H1 (cell line): ENCODE measurements around the gene DOCK3. TPM values are rescaled to one million over a fixed set of nuclear protein-coding genes. Genes with fewer than 3 reads are reported as not detected.

Experiments
- CTCF ChIA-PET: fragments of 300-600 bp; sonication (Branson Sonifier 250); formaldehyde crosslinking; loops from one replicate; lab custom pipeline; 2021; ENCODE audit not compliant: partially characterized antibody; lab: Charles Lee
- POLR2A ChIA-PET: fragments of 300-600 bp; sonication (Branson Sonifier 250); formaldehyde crosslinking; loops from one replicate; lab custom pipeline; 2021; ENCODE audit warnings: inconsistent platforms; ENCODE audit not compliant: partially characterized antibody; lab: Charles Lee
- DNase-seq, 2 experiments: peaks; one replicate each; pipeline versions ENCODE4 v3.0.0 to v3.0.0-alpha.2; 2010 to 2022; ENCODE audit warnings: low spot score in 2 of 2, low read depth in 1 of 2, mixed read lengths in 1 of 2
- FAIRE-seq: peaks from 2 replicates; lab custom pipeline; 2011; peaks lifted over from hg19 to GRCh38; lab: Jason Lieb, UNC
- H2AFZ ChIP-seq: 2 replicates; pipeline ENCODE4 v1.8.1; 2012; ENCODE audit warnings: low read length, inconsistent platforms
- H2AK5ac ChIP-seq: 2 replicates; pipeline ENCODE4 v1.6.1; 2013; ENCODE audit warnings: low read depth, low read length
- H2BK120ac ChIP-seq: replicated peaks from 2 replicates; pipeline ENCODE3; 2013; ENCODE audit warnings: low read depth, low read length, inconsistent platforms
- H2BK12ac ChIP-seq: 2 replicates; pipeline ENCODE4 v1.6.1; 2013; ENCODE audit warnings: low read depth, low read length
- H2BK15ac ChIP-seq: 2 replicates; pipeline ENCODE4 v1.6.1; 2013; ENCODE audit warnings: low read length
- H2BK20ac ChIP-seq: 2 replicates; pipeline ENCODE4 v1.6.1; 2013; ENCODE audit warnings: low read length
- H2BK5ac ChIP-seq: 2 replicates; pipeline ENCODE4 v1.6.1; 2013; ENCODE audit warnings: low read depth, low read length
- H3K14ac ChIP-seq: 2 replicates; pipeline ENCODE4 v1.6.1; 2013; ENCODE audit warnings: inconsistent platforms; ENCODE audit not compliant: insufficient read length
- H3K18ac ChIP-seq: 2 replicates; pipeline ENCODE4 v1.6.1; 2013; ENCODE audit warnings: low read length; ENCODE audit errors: extremely low read depth
- H3K23ac ChIP-seq: 2 replicates; pipeline ENCODE4 v1.6.1; 2013; ENCODE audit warnings: inconsistent platforms; ENCODE audit not compliant: insufficient read length
- H3K23me2 ChIP-seq: 2 replicates; pipeline ENCODE4 v1.6.1; 2013; ENCODE audit warnings: low read depth, low read length
- H3K27ac ChIP-seq: 2 replicates; pipeline ENCODE4 v1.6.1; 2011; ENCODE audit warnings: low read depth, low read length, inconsistent platforms
- H3K27me3 ChIP-seq, 4 experiments: replicated peaks in 1 of 4; 1 replicate in 1 of 4; 2 replicates in 3 of 4; pipeline versions ENCODE4 v1.6.1 to v1.8.1; 2011 to 2013; ENCODE audit warnings: low read length in 3 of 4, mild to moderate bottlenecking in 3 of 4, inconsistent platforms in 2 of 4, mixed read lengths in 2 of 4, moderate library complexity in 1 of 4; ENCODE audit not compliant: control insufficient read depth in 3 of 4, insufficient read depth in 3 of 4; ENCODE audit errors: extremely low read depth in 1 of 4
- H3K36me3 ChIP-seq, 4 experiments: 2 replicates each; pipeline versions ENCODE4 v1.6.1 to v1.8.1; 2011 to 2013; ENCODE audit warnings: mild to moderate bottlenecking in 4 of 4, low read length in 3 of 4, moderate library complexity in 2 of 4, control low read depth in 1 of 4, inconsistent platforms in 1 of 4; ENCODE audit not compliant: insufficient read depth in 4 of 4, control insufficient read depth in 2 of 4
- H3K4ac ChIP-seq: replicated peaks from 2 replicates; pipeline ENCODE3; 2013; ENCODE audit warnings: low read length, low read depth, mixed read lengths, inconsistent platforms; ENCODE audit not compliant: insufficient read length
- H3K4me1 ChIP-seq, 4 experiments: replicated peaks in 1 of 4; 1 replicate in 1 of 4; 2 replicates in 3 of 4; pipeline versions ENCODE4 v1.6.1 to v1.8.1; 2011 to 2013; ENCODE audit warnings: low read length in 3 of 4, inconsistent platforms in 2 of 4, mixed read lengths in 1 of 4; ENCODE audit not compliant: insufficient read depth in 4 of 4, control insufficient read depth in 3 of 4
- H3K4me2 ChIP-seq, 2 experiments: 2 replicates each; pipeline versions ENCODE4 v1.6.1 to v1.8.1; 2011 to 2013; ENCODE audit warnings: low read depth in 2 of 2, low read length in 2 of 2, control low read depth in 1 of 2, inconsistent platforms in 1 of 2, mild to moderate bottlenecking in 1 of 2; ENCODE audit not compliant: insufficient read depth in 1 of 2
- H3K4me3 ChIP-seq, 4 experiments: fragments of 200-600, 300-600 bp in 1 of 4; sonication (generic), shearing (Covaris generic), sonication (Bioruptor Twin) in 1 of 4; 2 replicates each; pipeline versions ENCODE4 v1.5.1 to v1.8.1; 2011 to 2016; ENCODE audit warnings: low read length in 4 of 4, low read depth in 3 of 4, control low read depth in 2 of 4, inconsistent platforms in 2 of 4, mild to moderate bottlenecking in 2 of 4, mixed read lengths in 1 of 4, moderate library complexity in 1 of 4; ENCODE audit not compliant: insufficient read depth in 2 of 4; ENCODE audit errors: extremely low read depth in 1 of 4
- H3K56ac ChIP-seq: replicated peaks from 2 replicates; pipeline ENCODE3; 2013; ENCODE audit warnings: low read depth, mild to moderate bottlenecking, mixed read lengths, low read length, inconsistent platforms; ENCODE audit not compliant: insufficient read length
- H3K79me1 ChIP-seq: 2 replicates; pipeline ENCODE4 v1.6.1; 2013; ENCODE audit warnings: low read depth, low read length, control low read depth
- H3K79me2 ChIP-seq, 2 experiments: 2 replicates each; pipeline versions ENCODE4 v1.6.1 to v1.8.1; 2012 to 2013; ENCODE audit warnings: low read length in 2 of 2, mild to moderate bottlenecking in 2 of 2, inconsistent platforms in 1 of 2; ENCODE audit not compliant: insufficient read depth in 2 of 2, control insufficient read depth in 1 of 2
- H3K9ac ChIP-seq, 4 experiments: replicated peaks in 1 of 4; 1 replicate in 1 of 4; 2 replicates in 3 of 4; pipeline versions ENCODE4 v1.6.1 to v1.8.1; 2011 to 2013; ENCODE audit warnings: low read depth in 3 of 4, low read length in 3 of 4, control low read depth in 2 of 4, mild to moderate bottlenecking in 2 of 4, moderate library complexity in 2 of 4, inconsistent platforms in 1 of 4; ENCODE audit errors: extremely low read depth in 1 of 4
- H3K9me3 ChIP-seq, 2 experiments: 2 replicates each; pipeline versions ENCODE4 v1.6.1 to v1.8.1; 2012 to 2013; ENCODE audit warnings: mild to moderate bottlenecking in 2 of 2, moderate library complexity in 2 of 2, control low read depth in 1 of 2, inconsistent platforms in 1 of 2, low read depth in 1 of 2, low read length in 1 of 2, mixed read lengths in 1 of 2; ENCODE audit not compliant: insufficient read depth in 2 of 2
- H4K20me1 ChIP-seq, 2 experiments: replicated peaks in 1 of 2; 2 replicates each; pipeline versions ENCODE3 to v1.8.1; 2011 to 2013; ENCODE audit warnings: inconsistent platforms in 2 of 2, low read length in 2 of 2, mild to moderate bottlenecking in 1 of 2; ENCODE audit not compliant: insufficient read depth in 2 of 2, control insufficient read depth in 1 of 2
- H4K5ac ChIP-seq: 2 replicates; pipeline ENCODE4 v1.6.1; 2013; ENCODE audit warnings: low read length, low read depth, mixed read lengths, inconsistent platforms; ENCODE audit not compliant: insufficient read length
- H4K8ac ChIP-seq: 2 replicates; pipeline ENCODE4 v1.8.0; 2013; ENCODE audit warnings: mild to moderate bottlenecking, moderate library complexity, low read length, inconsistent platforms; ENCODE audit not compliant: insufficient read depth; ENCODE audit errors: extremely low read depth
- H4K91ac ChIP-seq: replicated peaks from 2 replicates; pipeline ENCODE3; 2013; ENCODE audit warnings: low read length, mixed read lengths, inconsistent platforms; ENCODE audit not compliant: insufficient read length
- TEAD4 ChIP-seq: IDR thresholded peaks from 2 replicates; pipeline ENCODE4 v1.6.1; 2012; ENCODE audit warnings: low read depth, low read length, inconsistent platforms, mixed read lengths
- WGBS, 2 experiments: shearing (Covaris generic) in 1 of 2; methylation state at CpG; one replicate each; pipeline versions ENCODE4 v1.1.6 to v1.1.7; 2013 to 2015; ENCODE audit warnings: low lambda C conversion rate in 2 of 2, mixed read lengths in 2 of 2, inconsistent platforms in 1 of 2, low coverage in 1 of 2, missing lambda C conversion rate in 1 of 2; ENCODE audit not compliant: insufficient replicate concordance in 2 of 2, insufficient coverage in 1 of 2, insufficient read length in 1 of 2; ENCODE audit errors: extremely low coverage in 1 of 2, missing lambda C conversion rate in 1 of 2; 5-methylcytosine and 5-hydroxymethylcytosine counted together
- polyA plus RNA-seq, 7 experiments: library from polyadenylated mRNA; depleted of rRNA in 3 of 7; stranded (reverse) in 5 of 7; unstranded in 2 of 7; fragments of >200 nt in 5 of 7; fragments of 200-250 nt in 2 of 7; gene quantifications; 1 replicate in 5 of 7; 2 replicates in 1 of 7; 4 replicates in 1 of 7; pipeline versions ENCODE4 v1.2.1 to v1.2.3, GENCODE V29; 2011 to 2013; ENCODE audit warnings: missing spikeins in 2 of 7, mixed read lengths in 2 of 7
- total RNA-seq: library from RNA; stranded (reverse); fragmentation: NEBNext Ultra II Directional; extraction: Animal tissue kit (Norgen Biotek cat#: 25700); gene quantifications from 2 replicates; pipeline ENCODE4 v1.2.1, GENCODE V29; 2021
- TF ChIP-seq, protein P1 (sequence below): IDR thresholded peaks from 2 replicates; pipeline ENCODE4 v1.6.1; 2012; ENCODE audit warnings: low read length, inconsistent platforms

The DOCK3 gene
- total and polyA plus RNA-seq, 2 of the 8 experiments (the other 6 are each of a cell fraction or from before 2014, with no cell fraction given), result 2.7 to 5.0 TPM

DNA sequence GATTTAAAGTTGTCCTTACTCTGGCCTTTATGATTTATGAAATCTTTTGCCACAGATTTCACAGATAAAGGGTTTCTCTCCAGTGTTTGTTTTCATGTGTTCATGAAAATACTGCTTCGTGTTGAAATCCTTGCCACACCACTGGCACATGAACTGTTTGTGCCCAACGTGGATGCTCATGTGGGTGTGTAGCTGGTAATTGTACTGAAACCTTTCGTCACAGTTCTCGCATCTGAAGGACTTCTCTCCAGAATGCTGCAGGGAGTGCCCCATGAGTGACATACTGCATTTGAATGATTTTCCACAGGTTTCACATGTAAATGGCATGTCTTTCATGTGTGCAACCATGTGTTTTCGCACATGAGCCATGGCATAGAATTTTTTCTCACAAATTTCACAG, 111.9 kb downstream of the DOCK3 start:
- no peak overlapping the region for H4K5ac ChIP-seq
- H2AFZ ChIP-seq, result no peak overlapping the region
- no peak overlapping the region for H2BK15ac ChIP-seq
- POLR2A ChIA-PET, result no interaction called here
- H3K56ac ChIP-seq, result no peak overlapping the region
- no peak overlapping the region for H3K4me2 ChIP-seq
- H3K18ac ChIP-seq, result no peak overlapping the region
- CTCF ChIA-PET, result no interaction called here
- no peak overlapping the region for H2BK12ac ChIP-seq
- H3K4me3 ChIP-seq, result no peak overlapping the region
- H3K4ac ChIP-seq, result no peak overlapping the region
- no peak overlapping the region for H3K9ac ChIP-seq
- no peak overlapping the region for H4K8ac ChIP-seq
- DNase-seq (no peak), FAIRE-seq (no peak)
- no peak overlapping the region for H2BK120ac ChIP-seq
- H3K27me3 ChIP-seq, result no peaks in the 10 kb centered on the region
- no peak overlapping the region for H2AK5ac ChIP-seq
- H3K27ac ChIP-seq, result no peak overlapping the region
- H4K91ac ChIP-seq, result no peak overlapping the region
- no peaks in the 10 kb centered on the region for H3K23me2 ChIP-seq
- H3K36me3 ChIP-seq, result peaks cover 0 to 4% (median 0%) of the 10 kb centered on the region in 4 experiments; a peak in 1 of 8 replicates
- 0 out of 4 replicates have a peak, but pooled peaks cover 0 to 4% of the 10 kb centered on the region in 2 experiments for H3K79me2 ChIP-seq
- WGBS, 2 experiments, result 81% methylated on average over 5 of the region's 5 CpGs; no CpG with 5 or more reads in 1 of the 2 experiments
- H3K23ac ChIP-seq, result no peak overlapping the region
- no peak overlapping the region for H3K14ac ChIP-seq
- peaks cover 3% of the 10 kb centered on the region in 2 experiments; a peak in 2 of 4 replicates for H3K9me3 ChIP-seq
- H2BK5ac ChIP-seq, result no peak overlapping the region
- H3K79me1 ChIP-seq, result peaks cover 2% of the 10 kb centered on the region
- H2BK20ac ChIP-seq, result no peak overlapping the region
- TF ChIP-seq, protein P1, sequence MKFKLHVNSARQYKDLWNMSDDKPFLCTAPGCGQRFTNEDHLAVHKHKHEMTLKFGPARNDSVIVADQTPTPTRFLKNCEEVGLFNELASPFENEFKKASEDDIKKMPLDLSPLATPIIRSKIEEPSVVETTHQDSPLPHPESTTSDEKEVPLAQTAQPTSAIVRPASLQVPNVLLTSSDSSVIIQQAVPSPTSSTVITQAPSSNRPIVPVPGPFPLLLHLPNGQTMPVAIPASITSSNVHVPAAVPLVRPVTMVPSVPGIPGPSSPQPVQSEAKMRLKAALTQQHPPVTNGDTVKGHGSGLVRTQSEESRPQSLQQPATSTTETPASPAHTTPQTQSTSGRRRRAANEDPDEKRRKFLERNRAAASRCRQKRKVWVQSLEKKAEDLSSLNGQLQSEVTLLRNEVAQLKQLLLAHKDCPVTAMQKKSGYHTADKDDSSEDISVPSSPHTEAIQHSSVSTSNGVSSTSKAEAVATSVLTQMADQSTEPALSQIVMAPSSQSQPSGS, result no peak
- TF ChIP-seq TEAD4, result no peak
- H4K20me1 ChIP-seq, result no peaks in the 10 kb centered on the region
- peaks cover 0 to 3% (median 1%) of the 10 kb centered on the region in 4 experiments; a peak in 4 of 7 replicates for H3K4me1 ChIP-seq
